ENCODE data around the gene ESRRA. TPM values are rescaled to one million over a fixed set of nuclear protein-coding genes. Genes with fewer than 3 reads are reported as not detected.

ESRRA gene
- total RNA-seq: 16.9 and 30.0 TPM in 2 replicates

DNA sequence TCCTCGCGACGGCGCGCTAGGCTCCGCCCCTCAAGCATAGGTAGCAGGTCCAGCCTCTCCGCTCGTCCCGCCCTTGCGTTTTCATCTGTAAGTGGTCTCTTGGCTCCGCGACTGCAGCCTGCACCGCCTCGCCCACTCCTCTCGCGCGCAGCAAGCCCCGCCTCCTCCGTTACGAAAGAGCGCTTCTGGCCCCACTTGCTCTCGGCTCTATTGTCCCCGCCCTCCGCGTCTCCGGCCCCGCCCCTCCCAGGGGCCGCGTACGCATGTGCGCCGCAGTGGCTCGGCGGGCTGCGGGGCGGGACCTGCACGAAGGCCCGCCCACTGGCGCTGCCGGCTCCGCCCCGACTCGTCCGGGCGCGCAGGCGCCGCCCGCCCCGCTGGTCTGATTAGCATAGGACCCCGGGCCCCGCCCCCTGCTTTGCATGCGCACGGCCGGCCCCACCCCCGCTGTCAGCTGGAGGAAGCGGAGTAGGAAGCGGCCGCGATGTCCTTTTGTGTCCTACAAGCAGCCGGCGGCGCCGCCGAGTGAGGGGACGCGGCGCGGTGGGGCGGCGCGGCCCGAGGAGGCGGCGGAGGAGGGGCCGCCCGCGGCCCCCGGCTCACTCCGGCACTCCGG lies at the start of gene ESRRA:
ESRRA (plus strand) TSS at position 450 of the 616 bp plus-strand sequence. CDS start 1,656 bp downstream, outside the sequence.

DNA sequence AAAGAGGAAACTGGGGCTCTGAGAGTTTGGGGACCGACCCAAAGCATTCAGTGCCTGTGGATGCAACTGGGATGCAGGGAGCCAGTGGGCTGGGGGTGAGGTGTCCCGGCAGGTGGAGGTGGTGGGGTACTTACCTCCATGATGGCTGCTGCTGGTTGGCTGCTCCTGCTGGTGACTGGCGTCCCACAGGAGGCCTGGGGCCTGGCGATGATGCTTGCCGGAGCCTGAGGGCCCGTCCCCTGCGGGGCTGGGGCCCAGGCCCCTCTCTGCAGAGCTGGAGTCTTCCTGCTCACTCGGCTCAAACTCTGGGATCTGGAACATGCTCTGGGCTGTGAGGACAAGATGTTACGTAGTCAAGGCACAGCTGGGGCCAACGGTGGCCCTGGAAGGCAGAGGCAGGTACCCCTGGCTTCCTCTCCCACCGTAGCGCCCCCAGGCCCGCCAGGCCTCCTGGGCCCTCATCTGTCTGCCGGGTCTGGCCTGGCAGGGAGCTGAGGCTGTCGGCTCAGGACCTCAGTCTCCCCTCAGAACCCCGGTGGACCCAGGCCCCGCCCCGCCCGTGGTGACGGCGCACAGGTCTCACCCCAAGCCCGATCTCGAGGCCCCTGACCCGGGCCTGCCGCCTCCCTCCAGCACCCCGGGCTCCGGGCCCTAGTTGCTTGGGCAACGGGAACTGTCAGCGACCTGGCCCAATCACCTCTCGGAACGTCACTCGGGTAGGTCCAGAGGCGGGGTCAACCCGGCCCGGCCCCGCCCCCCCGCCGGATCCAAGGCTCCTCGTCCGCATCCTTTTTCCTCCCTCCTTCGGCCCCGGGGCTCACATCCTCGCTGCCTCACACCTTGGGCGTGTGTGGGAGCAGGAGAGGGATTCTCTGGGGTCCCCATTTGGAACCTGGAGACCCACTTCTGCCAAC lies 21.0 kb upstream of the ESRRA start, which contains the start of gene BAD:
BAD (minus strand) TSS at position 618 of the 914 bp plus-strand sequence; CDS start at position 321, 297 bp downstream.

DNA sequence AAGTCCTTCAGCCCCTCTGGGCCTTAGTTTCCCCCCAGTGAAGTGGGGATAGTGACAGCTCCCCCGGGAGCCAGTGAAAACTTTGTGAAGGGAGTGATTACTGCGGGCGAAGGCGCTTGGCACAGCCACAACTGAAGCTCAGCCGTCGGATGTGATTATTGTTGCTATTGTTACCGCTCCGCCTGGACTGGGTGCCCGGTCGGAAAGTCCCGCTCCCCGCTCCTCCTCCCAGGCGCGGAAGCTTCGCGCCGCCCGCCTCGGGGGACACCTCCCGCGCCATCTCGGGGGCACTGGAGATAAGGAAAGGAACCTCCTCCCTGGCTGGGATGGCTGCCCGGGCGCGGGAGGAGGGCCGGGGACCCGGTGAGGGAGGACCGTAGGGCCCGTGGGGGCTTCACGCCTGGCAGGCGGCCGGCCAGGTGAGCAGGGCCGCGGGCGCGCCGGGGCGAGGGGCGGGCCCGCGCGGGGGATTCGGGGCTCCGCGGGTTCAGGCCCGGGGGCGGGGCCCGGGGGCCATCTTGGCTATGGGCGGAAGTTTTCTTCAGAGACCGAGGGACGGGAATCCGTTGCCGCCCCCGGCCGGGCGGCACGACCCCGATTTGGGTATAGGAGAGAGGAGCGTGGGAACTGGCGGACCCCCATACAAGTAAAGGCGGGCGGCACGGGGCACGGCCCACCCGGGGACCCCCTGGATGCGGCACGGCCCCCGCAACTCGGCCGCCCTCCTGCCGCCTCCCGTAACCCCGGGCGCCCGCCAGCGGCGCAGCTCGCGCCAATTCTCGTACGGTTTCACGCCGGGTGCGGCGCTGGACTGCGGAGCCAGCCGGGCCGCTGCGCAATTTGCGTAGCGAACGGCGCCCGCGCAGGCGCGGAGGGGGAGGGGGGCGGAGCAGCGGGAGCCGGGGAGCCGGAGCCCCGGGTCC lies 20.1 kb upstream of the ESRRA start, which contains the start of gene GPR137:
GPR137 (plus strand) TSS at position 887 of the 923 bp plus-strand sequence. CDS start 677 bp downstream, outside the sequence.

DNA sequence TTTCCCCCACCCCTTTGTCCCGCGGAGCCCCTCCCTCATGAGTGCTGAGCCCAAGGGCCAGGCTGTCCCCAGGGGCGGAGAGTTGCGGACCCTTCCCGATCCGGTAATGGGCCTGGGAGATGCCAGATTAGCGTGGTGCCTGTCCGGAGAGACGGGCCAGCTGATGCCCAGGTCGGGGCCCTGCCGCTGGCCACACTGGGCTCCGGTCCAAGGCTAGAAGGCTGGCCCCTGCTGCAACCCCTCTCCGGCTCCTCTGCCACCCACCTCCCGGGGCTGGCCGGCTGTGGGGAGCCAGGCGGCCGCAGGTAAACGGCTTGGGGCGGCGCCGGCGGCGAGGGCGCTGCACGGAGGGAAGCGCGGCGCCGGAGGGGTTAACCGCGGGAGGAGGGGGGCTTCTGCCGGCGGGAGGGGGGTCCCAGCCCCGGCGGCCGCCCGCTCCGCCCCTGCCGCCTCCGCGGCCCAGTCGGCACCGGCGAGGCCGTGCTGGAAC lies 14.0 kb upstream of the ESRRA start, which contains the start of gene KCNK4:
KCNK4 (plus strand) TSS at position 41 of the 490 bp plus-strand sequence. CDS start 1,717 bp downstream, outside the sequence.

DNA sequence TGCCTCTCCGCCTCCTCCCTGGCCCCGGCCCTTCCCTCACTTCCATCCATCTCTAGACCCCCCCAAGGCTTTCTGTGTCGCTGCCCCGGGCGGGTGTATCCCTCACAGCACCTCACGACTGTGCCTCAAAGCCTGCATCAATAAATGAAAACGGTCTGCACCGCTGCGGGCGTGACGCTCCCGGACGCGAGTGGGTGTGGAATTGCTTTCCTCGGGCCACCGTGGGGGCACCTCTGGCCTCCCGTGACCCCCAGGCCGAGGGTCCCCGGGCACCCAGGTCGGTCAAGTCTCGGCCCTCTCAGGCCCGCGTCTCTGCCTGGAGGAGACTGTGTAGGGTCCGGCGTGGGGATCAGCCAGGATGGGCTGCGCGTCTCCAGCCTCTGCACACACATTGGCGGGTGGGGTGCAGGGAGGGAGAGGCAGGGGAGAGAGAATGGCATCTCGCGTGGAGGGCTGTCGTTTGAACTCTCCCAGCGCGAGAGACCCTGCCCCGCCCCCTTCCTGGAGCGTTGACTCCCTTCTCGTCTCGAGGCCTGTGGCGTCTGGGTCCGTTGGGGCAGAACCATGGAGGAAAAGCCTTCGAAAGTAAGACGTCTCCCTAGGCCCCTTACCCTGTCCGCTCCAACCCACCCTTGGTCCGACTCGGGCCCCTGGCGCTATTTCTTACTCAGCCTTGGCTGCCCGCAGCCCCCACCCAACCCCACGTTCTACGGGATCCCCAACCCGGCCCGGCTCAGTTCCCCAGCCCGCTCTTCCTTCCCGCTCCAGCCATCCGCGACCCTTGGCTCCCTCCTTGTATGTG lies 5.3 kb upstream of the ESRRA start, which contains the start of gene CATSPERZ:
CATSPERZ (plus strand) TSS at position 512 of the 802 bp plus-strand sequence; CDS start at position 565, 53 bp downstream.

DNA sequence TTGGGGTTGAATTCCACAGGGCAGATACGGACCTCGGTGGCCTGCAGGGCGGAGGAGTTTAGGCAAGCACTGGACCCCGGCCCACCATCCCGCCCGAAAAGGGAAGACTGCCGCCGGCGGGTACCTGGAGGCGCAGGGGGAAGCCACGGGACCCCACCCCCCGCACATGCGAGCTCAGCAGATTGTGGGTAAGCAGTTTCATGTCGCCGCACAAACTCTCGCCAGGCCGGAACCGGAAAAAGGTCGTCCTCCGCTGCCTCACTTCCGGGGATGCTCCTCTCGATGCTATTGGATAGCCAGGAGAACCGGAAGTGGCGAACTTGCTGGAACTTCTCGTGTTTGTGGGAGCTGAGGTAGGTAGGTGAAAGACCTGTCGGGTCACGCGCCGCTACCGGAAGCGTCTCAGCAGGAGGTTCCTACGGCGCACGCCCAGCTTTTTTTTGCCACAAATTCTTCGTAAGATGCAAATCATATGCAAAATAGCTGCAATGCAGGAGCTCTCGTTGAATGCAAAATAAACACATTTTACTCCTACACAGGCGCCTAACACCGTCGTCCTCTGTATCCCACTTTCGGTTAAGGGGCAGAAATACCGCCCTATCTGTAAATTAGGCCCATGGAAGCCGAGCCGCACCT lies 12.1 kb downstream of the ESRRA start, which contains the start of gene TRMT112:
TRMT112 (minus strand) TSS at position 235 of the 636 bp plus-strand sequence; CDS start at position 202, 33 bp downstream.

DNA sequence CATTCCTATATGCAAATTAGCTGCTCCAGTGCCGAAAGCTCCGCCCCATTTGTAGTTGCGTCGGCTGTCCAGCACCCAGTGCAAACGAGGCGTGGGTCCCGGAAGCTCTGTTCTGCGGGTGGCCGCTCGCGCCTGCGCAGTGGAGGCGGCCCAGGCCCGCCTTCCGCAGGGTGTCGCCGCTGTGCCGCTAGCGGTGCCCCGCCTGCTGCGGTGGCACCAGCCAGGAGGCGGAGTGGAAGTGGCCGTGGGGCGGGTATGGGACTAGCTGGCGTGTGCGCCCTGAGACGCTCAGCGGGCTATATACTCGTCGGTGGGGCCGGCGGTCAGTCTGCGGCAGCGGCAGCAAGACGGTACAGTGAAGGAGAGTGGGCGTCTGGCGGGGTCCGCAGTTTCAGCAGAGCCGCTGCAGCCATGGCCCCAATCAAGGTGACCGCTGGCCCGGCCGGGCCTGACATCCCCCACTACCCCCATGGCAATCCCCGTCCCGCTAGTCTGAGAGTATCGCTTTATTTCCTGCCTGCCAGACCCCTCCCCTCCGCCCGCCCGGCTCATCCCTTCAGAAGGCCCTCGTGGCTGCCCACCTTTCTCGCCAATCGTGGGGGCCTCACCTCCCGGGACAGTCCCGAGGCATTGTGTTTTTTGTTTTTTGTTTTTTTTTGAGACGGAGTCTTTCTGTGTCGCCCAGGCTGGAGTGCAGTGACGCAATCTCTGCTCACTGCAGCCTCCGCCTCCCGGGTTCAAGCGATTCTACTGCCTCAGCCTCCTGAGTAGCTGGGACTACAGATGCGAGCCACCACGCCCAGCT lies 12.8 kb downstream of the ESRRA start, which contains the start of gene PRDX5:
PRDX5 (plus strand) TSS at position 161 of the 805 bp plus-strand sequence; CDS start at position 256, 95 bp downstream.

DNA sequence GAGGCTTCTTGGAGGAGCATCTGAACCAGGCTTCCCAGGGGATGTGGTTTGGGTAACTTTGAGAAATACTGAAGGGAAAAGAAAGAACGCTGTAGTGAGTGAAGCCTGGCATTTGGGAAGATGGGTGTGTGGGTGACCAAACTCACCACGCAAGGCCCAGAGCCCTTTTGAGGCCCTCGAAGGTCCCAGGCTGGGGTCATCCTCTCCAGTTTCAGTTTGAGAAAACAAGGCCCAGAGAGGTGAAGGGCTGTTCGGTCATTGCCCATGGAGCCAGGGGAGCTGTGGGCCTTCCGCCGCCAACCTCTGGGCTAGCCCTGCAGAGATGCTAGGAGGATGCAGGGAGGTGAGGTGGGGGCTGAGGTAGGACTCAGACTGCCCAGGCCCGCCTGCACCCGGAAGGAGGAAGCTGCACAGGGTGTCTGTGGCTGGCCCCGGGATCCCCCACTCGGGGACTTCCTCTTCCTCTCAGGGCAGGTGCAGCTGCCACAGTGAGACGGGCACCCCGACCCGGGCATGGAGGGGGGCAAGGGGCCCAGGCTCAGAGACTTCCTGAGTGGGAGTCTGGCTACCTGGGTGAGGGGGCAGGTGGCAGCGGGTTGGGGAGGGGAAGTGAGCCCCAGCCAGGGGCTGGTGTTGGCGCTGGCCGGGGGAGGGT lies 34.6 kb downstream of the ESRRA start, which contains the start of gene CCDC88B:
CCDC88B (plus strand) TSS at position 451 of the 655 bp plus-strand sequence; CDS start at position 514, 63 bp downstream.

DNA sequence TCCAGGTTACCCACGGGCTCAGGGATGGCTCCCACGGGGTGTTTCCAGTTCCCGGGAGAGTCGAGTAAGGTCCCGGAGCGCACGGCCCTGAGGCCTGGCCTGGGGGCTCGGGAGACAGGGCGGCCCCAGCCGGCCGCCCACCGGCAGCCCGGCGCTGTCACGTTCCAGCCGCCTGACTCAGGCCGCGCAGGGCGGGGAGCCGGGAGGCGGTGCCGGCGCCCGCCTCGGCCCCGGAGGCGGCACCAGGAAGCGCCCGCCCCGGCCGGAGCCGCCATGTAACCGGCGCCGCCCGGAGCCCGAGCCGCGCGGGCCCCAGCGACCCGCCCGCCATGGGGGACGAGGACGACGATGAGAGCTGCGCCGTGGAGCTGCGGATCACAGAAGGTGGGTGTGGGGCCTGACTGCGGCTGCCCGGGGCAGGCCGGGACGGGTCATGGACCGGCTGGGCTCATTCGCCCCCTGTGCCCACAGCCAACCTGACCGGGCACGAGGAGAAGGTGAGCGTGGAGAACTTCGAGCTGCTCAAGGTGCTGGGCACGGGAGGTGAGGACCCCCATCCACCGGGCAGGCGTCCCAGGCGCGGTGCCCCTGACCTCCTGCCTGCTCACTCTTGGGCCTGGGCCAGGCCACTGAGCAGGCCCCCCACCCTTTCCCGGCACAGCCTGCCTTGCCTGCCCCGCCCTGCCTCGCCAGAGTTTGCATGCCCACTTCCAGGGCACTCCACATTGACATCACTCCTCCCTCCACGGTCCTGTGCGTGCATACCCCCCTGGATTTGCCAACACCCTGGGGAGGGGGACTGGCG lies 53.8 kb downstream of the ESRRA start, which contains the start of gene RPS6KA4:
RPS6KA4 (plus strand) TSS at position 256 of the 805 bp plus-strand sequence; CDS start at position 330, 74 bp downstream.

Other genes with a start within 250 kb of the ESRRA start
- gene MACROD1, start 139.4 kb upstream of the ESRRA start, total RNA-seq: 24.4 and 39.9 TPM in 2 replicates
- 88.1 and 90.1 TPM in 2 replicates for gene STIP1, start 119.4 kb upstream of the ESRRA start, total RNA-seq
- gene FERMT3, start 98.8 kb upstream of the ESRRA start, total RNA-seq: 3.2 and 3.4 TPM in 2 replicates
- 53.7 and 59.2 TPM in 2 replicates for gene TRPT1, start 79.3 kb upstream of the ESRRA start, total RNA-seq
- gene NUDT22, start 79.2 kb upstream of the ESRRA start, total RNA-seq: 33.8 and 51.9 TPM in 2 replicates
- gene DNAJC4, start 75.0 kb upstream of the ESRRA start, total RNA-seq: 14.0 and 32.9 TPM in 2 replicates
- gene VEGFB, start 70.9 kb upstream of the ESRRA start, total RNA-seq: 70.5 and 97.3 TPM in 2 replicates
- gene FKBP2, start 64.4 kb upstream of the ESRRA start, total RNA-seq: 43.6 and 94.6 TPM in 2 replicates
- 184 and 217 TPM in 2 replicates for gene PPP1R14B, start 58.6 kb upstream of the ESRRA start, total RNA-seq
- 32.9 and 40.7 TPM in 2 replicates for gene PLCB3, start 54.0 kb upstream of the ESRRA start, total RNA-seq
- gene BAD, start 20.9 kb upstream of the ESRRA start, total RNA-seq: 133 and 152 TPM in 2 replicates
- gene GPR137, start 19.7 kb upstream of the ESRRA start, total RNA-seq: 25.4 and 32.1 TPM in 2 replicates
- 0.26 TPM in 1 of 2 replicates, not detected in the other for gene KCNK4, start 14.2 kb upstream of the ESRRA start, total RNA-seq
- gene CATSPERZ, start 5.2 kb upstream of the ESRRA start, total RNA-seq: not detected in 2 replicates
- gene TRMT112, start 12.0 kb downstream of the ESRRA start, total RNA-seq: 200 and 206 TPM in 2 replicates
- 401 and 450 TPM in 2 replicates for gene PRDX5, start 12.6 kb downstream of the ESRRA start, total RNA-seq
- gene CCDC88B, start 34.7 kb downstream of the ESRRA start, total RNA-seq: 0.34 and 2.7 TPM in 2 replicates
- 34.6 and 55.2 TPM in 2 replicates for gene RPS6KA4, start 53.6 kb downstream of the ESRRA start, total RNA-seq